SW480 (cell line): ENCODE data around the gene NFIA.
A peak's percentile ranks its signal among the peaks of the same experiment; 100 is the strongest.

Experiments used
- DNase-seq: peaks from one replicate; pipeline ENCODE4 v3.0.0-alpha.2; 2016; ENCODE audit warnings: low spot score

NFIA gene

GRCh38 chr1:61247051-61247825, 164.9 kb downstream of the NFIA start:
- DNase-seq: no peak

GRCh38 chr1:61247881-61248752, 165.8 kb downstream of the NFIA start:
- no peak for DNase-seq

- DNase-seq: no peak
Observed at GRCh38 chr1:61250933-61251332, 168.6 kb downstream of the NFIA start.

- DNase-seq: peak; percentile 2
Observed at GRCh38 chr1:61253059-61253735, 170.8 kb downstream of the NFIA start.

- DNase-seq: no peak
Observed at GRCh38 chr1:61253912-61254633, 171.7 kb downstream of the NFIA start.

GRCh38 chr1:61254634-61255357, 172.4 kb downstream of the NFIA start:
- DNase-seq: peak; percentile 14

GRCh38 chr1:61255358-61255703, 173.0 kb downstream of the NFIA start:
- DNase-seq: no peak

GRCh38 chr1:61259379-61260148, 177.2 kb downstream of the NFIA start:
- DNase-seq: no peak

GRCh38 chr1:61260171-61260570, 177.8 kb downstream of the NFIA start:
- no peak for DNase-seq

GRCh38 chr1:61261595-61261994, 179.2 kb downstream of the NFIA start:
- DNase-seq: no peak

GRCh38 chr1:61263905-61264824, 181.8 kb downstream of the NFIA start:
- DNase-seq: no peak

GRCh38 chr1:61264825-61265242, 182.5 kb downstream of the NFIA start:
- DNase-seq: no peak

- no peak for DNase-seq
Observed at GRCh38 chr1:61265665-61266064, 183.3 kb downstream of the NFIA start.

GRCh38 chr1:61266738-61267137, 184.4 kb downstream of the NFIA start:
- no peak for DNase-seq

- DNase-seq: no peak
Observed at GRCh38 chr1:61268546-61269240, 186.3 kb downstream of the NFIA start.

GRCh38 chr1:61269602-61270001, 187.2 kb downstream of the NFIA start:
- no peak for DNase-seq

GRCh38 chr1:61270107-61270506, 187.7 kb downstream of the NFIA start:
- no peak for DNase-seq

GRCh38 chr1:61270761-61271411, 188.5 kb downstream of the NFIA start:
- no peak for DNase-seq
